GM21723 (cell line): Measurements from ENCODE around the gene C19orf44.
"Not testable (repeated sequence)": the region's sequence is repeated elsewhere in the genome, so short reads cannot be mapped to it uniquely, and the experiment has no call there.

ENCODE experiments used
- ATAC-seq: cut with Tn5 transposase; IDR thresholded peaks from one replicate; pipeline ENCODE4 v1.9.1; 2021; ENCODE audit warnings: mild to moderate bottlenecking, moderate library complexity; ENCODE audit not compliant: unreplicated experiment

C19orf44 gene

GRCh38 chr19:16466802-16467427, 29.3 kb upstream of the C19orf44 start:
- ATAC-seq = not testable (repeated sequence)

GRCh38 chr19:16467581-16467980, 28.6 kb upstream of the C19orf44 start:
- no peak for ATAC-seq

DNA sequence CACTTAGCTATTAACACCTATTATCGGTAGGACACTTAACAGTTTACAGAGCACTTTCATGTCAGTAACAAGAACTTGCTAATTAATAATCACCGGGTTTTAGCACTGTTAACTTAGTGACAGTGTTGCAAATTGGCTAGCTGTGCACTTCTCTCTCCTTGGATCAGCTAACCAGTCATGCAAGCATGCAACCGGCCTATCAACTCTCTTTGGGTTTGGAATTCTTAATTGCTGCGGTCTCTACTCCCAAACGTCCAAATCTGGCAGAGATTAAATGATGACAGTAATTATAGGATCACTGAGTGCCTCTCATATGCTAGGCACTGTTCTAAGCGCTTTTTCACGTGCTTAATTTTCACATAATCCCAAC, 25.7 kb upstream of the C19orf44 start:
- ATAC-seq = no peak

GRCh38 chr19:16470911-16471811, 25.0 kb upstream of the C19orf44 start:
- ATAC-seq = peak; percentile 31

DNA sequence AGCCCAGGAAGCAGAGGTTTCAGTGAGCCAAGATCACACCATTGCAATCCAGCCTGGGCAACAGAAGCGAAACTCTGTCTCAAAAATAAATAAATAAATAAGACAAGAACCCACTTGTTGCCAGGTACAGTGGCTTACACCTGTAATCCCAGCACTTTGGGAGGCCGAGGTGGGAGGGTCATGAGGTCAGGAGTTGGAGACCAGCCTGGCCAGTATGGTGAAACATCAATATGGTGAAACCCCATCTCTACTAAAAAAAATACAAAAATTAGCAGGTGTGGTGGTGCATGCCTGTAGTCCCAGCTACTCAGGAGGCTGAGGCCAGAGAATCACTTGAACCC, 23.7 kb upstream of the C19orf44 start:
- not testable (repeated sequence) for ATAC-seq

DNA sequence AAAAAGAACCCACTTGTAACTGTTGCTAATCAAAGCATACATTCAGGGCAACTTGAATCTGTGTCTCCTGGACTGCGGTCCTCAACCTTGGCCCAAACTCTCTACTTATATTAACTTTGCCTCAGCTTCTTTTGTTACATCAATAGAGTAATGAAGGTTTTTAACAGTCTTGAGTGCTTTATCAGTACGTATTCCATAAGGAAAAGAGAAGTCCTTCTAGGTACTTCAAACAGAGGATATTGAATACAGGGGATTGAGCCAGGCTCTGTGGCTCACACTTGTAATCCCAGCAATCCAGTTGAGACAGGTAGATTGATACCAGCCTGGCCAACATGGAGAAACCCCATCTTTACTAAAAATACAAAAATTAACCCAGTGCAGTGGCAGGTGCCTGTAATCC, 23.2 kb upstream of the C19orf44 start:
- no peak for ATAC-seq

DNA sequence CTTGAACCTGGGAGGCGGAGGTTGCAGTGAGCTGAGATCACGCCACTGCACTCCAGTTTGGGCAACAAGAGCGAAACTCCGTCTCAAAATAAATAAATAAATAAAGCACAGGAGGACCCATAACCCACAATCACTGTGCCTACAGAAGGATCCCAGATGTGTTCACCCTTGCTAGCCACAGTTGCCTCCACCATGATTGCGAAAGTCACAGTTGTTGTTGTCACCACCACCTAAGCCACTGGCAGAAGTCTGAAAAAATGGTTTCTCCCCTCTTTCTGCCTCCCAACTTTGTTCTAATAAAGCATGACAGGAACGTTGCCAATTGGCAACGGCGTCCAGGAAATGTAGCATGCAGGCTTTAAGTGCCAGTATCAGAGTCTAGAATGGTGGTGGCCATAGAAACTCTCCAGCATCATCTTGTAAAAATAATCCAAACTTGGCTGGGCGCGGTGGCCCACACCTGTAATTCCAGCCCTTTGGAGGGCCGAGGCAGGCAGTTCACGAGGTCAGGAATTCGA, 22.3 kb upstream of the C19orf44 start:
- no peak for ATAC-seq

- ATAC-seq = no peak
Measured at GRCh38 chr19:16476401-16476800, 19.8 kb upstream of the C19orf44 start.

DNA sequence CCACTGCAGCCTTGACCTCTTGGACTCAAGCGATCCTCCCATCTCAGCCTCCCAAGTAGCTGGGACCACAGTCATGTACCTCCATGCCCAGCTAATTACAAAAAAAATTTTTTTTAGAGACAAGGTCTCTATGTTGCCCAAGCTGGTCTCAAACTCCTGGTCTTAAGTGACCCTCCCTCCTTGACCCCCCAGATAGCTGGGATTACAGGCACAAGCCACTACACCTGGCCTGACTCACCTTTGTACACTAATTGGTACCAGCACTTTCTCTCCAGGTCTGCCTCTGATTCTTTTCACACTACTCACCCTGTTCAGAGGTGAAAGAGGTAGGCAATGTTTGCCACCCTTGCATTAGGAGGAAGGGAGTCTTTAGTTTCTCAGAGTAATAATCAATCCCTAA, 18.9 kb upstream of the C19orf44 start:
- ATAC-seq = no peak

DNA sequence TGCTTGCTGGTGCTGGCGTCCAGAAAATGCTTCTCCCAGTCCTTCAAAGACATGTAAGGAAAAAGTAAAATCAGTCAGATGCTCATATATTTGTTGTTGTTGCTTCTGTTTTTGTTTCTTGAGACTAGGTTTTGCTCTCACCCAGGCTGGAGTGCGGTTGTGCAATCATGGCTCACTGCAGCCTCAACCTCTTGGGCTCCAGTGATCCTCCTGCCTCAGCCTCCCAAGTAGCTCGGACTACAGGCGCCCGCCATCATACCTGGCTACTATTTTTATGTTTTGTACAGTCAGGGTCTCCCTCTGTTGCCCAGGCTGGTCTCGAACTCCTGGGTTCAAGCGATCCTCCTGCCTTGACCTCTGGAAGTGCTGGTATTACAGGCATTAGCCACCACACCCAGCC, 13.4 kb upstream of the C19orf44 start:
- no peak for ATAC-seq

DNA sequence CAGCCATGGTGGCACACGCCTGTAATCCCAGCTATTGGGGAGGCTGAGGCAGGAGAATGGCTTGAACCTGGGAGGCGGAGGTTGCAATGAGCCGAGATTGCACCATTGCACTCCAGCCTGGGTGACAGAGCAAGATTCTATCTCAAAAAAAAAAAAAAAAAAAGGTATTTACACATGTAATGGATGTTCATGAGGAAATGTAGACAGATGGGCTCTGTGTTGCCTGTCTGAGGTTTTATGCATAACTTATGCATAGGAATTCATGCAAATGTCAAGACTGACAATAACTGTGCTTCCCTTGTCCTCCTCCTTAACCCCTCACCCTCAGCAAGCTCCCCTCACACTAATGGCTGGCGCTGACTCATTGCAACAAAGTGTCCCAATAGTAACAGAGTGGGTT, 9.7 kb upstream of the C19orf44 start:
- ATAC-seq = not testable (repeated sequence)

DNA sequence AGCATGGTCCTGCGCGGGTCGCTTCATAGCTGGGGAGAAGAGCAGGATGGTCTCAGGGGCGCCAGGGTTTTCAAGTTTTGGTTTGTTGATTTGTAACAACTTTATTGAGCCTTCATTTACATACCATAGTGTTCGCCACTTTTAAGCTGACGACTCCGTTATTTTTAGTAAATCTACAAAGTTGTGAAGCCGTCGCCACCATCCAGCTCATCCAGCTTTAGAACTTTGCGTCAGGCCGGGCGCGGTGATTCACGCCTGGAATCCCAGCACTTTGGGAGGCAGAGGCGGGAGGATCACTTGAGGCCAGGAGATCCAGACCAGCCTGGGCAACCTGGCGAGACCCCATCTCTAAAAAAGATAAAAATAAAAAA, 404 bp downstream of the C19orf44 start:
- no peak for ATAC-seq

GRCh38 chr19:16497042-16497441, 848 bp downstream of the C19orf44 start:
- ATAC-seq = no peak

DNA sequence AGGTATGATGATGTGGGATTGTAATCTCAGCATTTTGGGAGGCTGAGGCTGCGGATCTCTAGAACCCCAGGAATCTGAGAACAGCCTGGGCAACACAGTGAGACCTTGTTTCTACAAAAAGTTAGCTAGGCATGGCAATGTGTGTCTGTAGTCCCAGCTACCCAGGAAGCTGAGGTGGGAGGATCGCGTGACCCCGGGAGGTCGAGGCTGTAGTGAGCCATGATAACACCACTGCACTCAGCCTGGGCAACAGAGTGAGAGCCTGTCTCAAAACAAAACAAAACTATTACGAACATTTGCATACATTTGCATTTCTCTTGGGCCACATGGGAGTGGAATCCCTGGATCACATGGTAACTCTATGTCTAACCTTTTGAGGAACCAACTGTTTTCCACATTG, 1.6 kb downstream of the C19orf44 start:
- no peak for ATAC-seq

- no peak for ATAC-seq
Measured at GRCh38 chr19:16504271-16504670, 8.1 kb downstream of the C19orf44 start.

GRCh38 chr19:16506161-16506560, 10.0 kb downstream of the C19orf44 start:
- not testable (repeated sequence) for ATAC-seq

DNA sequence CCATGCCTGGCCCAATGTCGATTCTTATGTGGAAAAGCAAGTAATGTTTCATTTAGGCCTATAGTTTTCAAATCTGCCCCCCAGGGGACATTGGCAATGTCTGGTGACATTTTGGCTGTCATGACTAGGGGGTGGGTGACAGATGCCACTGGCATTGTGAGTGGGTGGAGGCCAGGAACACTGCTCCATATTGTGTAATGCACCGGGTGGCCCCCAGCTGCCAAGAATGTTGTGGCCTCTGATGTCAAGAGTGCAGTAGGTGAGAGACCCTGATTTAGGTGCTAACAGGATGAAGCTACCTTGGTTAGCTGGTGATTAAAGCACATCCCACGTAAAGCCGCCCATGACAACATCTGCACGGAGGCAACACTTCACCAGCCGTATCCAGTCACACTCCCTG, 10.8 kb downstream of the C19orf44 start:
- ATAC-seq = no peak

DNA sequence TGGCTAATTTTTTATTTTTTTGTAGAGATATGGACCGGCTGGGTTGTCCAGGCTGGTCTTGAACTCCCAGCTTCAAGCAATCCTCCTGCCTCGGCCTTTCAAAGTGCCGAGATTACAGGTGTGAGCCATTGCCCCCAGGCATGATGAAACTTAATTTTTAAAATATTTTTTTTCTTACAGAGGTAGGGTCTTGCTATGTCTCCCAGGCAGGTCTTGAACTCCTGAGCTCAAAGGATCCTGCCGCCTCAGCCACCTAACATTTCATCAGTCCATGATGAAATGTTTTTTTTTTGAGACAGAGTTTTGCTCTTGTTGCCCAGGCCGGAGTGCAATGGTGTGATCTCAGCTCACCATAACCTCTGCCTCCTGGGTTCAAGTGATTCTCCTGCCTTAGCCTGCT, 12.4 kb downstream of the C19orf44 start:
- ATAC-seq = no peak

DNA sequence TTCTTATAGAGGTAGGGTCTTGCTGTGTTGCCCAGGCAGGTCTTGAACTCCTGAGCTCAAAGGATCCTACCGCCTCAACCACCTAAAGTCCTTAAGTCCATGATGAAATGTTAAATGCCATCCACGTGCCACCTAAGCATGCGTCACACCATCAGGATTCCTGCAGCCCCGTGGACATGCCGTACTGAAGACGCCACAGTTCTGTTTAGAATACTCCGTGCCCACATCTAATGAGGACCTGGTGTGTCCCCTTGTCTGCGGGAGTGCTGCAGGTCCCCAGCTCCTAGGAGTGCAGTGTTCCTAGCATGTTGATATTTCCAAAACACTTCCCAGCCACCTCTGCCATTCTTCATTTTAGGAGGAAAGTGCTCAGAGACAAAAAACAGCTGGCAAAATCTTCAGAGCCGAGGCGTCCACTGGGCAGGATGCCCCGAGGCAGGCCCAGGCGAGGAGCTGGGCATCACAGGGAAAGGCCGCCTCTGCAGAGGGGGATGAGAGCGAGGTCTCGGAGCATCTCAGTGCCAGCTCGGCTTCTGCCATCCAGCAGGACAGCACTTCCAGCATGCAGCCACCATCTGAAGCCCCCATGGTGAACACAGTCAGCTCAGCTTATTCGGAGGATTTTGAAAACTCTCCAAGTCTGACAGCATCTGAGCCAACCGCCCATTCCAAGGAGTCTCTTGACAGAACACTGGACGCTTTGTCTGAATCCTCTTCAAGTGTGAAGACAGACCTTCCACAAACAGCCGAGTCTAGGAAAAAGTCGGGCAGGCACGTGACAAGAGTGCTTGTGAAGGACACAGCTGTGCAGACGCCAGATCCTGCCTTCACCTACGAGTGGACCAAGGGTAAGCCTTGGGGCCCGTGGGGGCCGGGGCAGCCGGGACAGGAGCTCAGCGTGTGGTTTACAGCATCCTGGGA, 13.2 kb downstream of the C19orf44 start:
- ATAC-seq = no peak

DNA sequence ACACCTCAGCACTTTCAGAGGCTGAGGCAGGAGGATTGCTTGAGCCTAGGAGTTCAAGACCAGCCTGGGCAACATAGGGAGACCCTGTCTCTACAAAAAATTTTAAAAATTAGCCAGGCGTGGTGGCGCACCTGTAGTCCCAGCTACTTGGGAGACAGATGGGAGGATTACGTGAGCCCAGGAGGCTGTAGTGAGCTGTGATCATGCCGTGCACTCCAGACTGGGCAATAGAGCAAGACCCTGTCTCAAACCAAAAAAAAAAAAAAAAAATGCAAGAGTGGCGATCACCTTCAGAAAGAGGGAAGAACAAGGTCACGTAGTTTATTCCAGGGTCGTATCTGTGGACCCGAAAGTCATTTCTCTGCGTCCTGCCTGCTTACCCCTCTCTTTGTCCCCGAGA, 16.4 kb downstream of the C19orf44 start:
- ATAC-seq = not testable (repeated sequence)

GRCh38 chr19:16514383-16515019, 18.3 kb downstream of the C19orf44 start:
- ATAC-seq = no peak
